Choroid plexus epithelial cell (primary cell): Measurements from ENCODE around the gene NT5C.

ENCODE experiments used
- DNase-seq: peaks from one replicate; pipeline ENCODE4 v3.0.0-alpha.2; 2010; ENCODE audit warnings: low read depth
- H3K4me3 ChIP-seq: 2 replicates; pipeline ENCODE4 v1.5.1; 2011; ENCODE audit warnings: low read depth, mild to moderate bottlenecking, control low read depth, low read length, moderate library complexity
- CTCF ChIP-seq: conservative IDR thresholded peaks from 2 replicates; pipeline ENCODE4 v1.5.1; 2011; ENCODE audit warnings: low read depth, mild to moderate bottlenecking, control low read depth, inconsistent platforms, low read length, moderate library complexity

The NT5C gene

DNA sequence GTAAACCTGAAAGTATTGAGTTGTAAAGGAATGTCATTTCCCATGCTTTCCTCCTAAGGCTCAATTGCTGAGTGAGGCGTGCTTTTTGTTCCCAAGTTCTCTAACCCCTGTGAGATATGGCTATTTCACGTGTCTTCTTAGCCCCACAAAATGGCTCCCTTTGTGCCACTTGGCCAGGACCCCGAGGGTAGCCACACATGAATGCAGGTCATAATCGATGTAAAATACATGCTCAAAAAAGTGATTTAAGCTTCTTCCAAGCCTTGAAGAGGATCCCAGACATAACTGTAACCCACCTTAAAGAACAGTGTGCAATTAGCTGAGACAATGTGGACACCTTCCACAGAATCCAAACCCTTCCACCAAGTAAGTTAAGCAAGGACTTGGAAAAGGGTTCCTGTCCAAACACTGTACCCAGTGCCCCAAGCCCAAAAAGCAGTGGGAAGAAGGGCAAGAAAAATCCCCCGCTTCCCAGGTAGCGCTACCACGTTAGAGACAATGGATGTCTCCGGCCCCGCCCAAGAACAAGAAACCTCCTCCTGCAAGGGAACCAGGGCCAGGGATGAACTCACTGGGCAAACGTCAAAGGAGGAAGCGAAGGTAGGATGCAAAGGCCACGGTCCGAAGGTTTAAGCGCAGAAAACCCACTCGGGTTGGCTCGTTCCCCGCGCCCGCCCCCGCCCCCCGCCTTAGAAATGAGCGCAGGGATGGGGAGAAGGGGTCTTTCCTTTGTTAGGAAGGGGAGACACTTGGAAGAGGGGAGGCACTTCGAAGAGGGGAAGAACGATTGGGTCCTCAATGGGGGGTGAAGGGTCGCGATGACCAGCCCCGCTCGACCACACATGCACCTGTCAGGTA, 21.6 kb upstream of the NT5C start:
- DNase-seq = peak; percentile 33
- H3K4me3 ChIP-seq = peak overlapping the region; percentile 89
- TF ChIP-seq CTCF = no peak

DNA sequence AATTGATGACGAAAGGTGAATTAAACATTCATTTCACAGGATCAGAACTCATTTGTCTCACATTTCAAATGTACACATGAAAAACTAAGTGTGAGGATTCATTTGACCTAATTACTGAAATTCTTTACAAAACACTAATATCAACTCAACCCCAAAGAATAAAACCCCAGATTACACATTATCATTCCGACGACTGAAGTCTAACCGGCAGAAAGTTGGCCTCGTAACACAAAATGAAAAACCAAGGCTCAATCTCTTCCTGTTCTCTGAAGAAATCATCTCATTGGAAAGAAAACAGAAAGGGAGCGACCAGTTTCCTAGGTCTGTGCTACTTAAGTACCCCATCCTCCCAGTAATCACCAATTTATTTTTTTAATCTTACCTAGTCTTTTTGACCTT, 21.0 kb upstream of the NT5C start:
- no peak for TF ChIP-seq CTCF
- no peak for DNase-seq
- peak overlapping the region; percentile 89 for H3K4me3 ChIP-seq

GRCh38 chr17:75151930-75152329, 20.4 kb upstream of the NT5C start:
- no peak for TF ChIP-seq CTCF
- no peak for DNase-seq

GRCh38 chr17:75147878-75148546, 16.5 kb upstream of the NT5C start:
- no peak for TF ChIP-seq CTCF
- no peak for DNase-seq
- H3K4me3 ChIP-seq = no peak overlapping the region

More at GRCh38 chr17:75151930-75152329, 20.4 kb upstream of the NT5C start:
- no peak overlapping the region for H3K4me3 ChIP-seq

DNA sequence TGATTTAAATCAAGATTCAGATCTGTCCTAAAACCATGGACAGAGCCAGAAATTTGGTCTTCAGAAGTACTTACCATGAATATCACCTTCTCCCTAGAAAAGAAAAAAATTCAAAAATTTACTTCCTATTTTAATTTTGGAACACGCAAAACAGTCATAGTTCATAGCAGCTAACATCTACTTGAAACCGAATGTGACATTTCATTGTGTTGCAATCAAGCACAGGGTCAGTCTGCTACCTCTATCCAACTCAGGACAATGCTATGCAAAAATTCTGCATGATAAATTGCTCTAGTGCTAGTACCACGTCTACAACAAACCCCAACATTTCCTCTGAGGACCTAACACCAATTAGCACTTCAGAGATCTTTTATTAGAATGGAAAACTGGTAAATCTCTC, 15.1 kb upstream of the NT5C start:
- TF ChIP-seq CTCF = no peak
- DNase-seq = peak; percentile 60
- H3K4me3 ChIP-seq = no peak overlapping the region

- no peak for DNase-seq
- no peak for TF ChIP-seq CTCF
- no peak overlapping the region for H3K4me3 ChIP-seq
Measured at GRCh38 chr17:75144816-75145512, 13.4 kb upstream of the NT5C start.
